ENCODE measurements around the gene CPAMD8.
"Not testable (repeated sequence)": the region's sequence is repeated elsewhere in the genome, so short reads cannot be mapped to it uniquely, and the experiment has no call there.

The CPAMD8 gene

DNA sequence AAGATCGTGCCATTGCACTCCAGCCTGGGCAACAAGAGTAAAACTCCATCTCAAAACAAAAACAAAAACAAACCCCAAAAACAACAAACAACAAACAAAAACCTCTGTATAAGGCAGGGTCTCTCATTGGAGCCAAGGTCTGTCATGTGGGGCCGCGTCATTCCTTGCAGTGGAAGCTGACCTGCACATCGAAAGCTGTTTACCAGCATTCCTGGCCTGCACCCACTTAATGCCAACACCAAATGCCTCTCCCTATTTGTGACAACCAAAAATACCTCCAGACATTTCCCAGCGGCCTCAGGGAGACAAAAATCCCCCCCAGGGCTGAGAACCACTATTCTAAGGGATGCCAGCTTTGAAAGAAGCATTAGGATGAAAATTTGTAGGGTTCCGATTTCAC, 1.2 kb downstream of the CPAMD8 start:
- H3K27ac Mint-ChIP-seq, result no peak overlapping the region
- no peak for DNase-seq
- H3K36me3 Mint-ChIP-seq (ENCODE audit: low read depth), result peaks cover 4% of the 10 kb centered on the region
- H3K4me3 Mint-ChIP-seq, result no peak overlapping the region
- ATAC-seq, result no peak
- H3K27me3 Mint-ChIP-seq, result peaks cover 26% of the 10 kb centered on the region
- peaks cover 5% of the 10 kb centered on the region for H3K4me1 Mint-ChIP-seq
- peaks cover 16% of the 10 kb centered on the region for H3K9me3 Mint-ChIP-seq

- not testable (repeated sequence) for H3K36me3 Mint-ChIP-seq (ENCODE audit: low read depth); H3K4me3 Mint-ChIP-seq; ATAC-seq; H3K27ac Mint-ChIP-seq; DNase-seq; H3K4me1 Mint-ChIP-seq
- Mint-ChIP-seq H3K27me3 (peaks cover 26% of the 10 kb centered on the region), H3K9me3 (peaks cover 16% of the 10 kb centered on the region)
Measured at GRCh38 chr19:17024941-17025340, 1.7 kb downstream of the CPAMD8 start.

GRCh38 chr19:17023805-17024204, 2.8 kb downstream of the CPAMD8 start:
- peaks cover 23% of the 10 kb centered on the region for H3K27me3 Mint-ChIP-seq
- no peak overlapping the region for H3K27ac Mint-ChIP-seq
- DNase-seq (no peak), ATAC-seq (no peak)
- H3K9me3 Mint-ChIP-seq, result peaks cover 16% of the 10 kb centered on the region
- H3K4me3 Mint-ChIP-seq, result no peak overlapping the region
- H3K36me3 Mint-ChIP-seq (ENCODE audit: low read depth), result peaks cover 4% of the 10 kb centered on the region
- H3K4me1 Mint-ChIP-seq, result peaks cover 5% of the 10 kb centered on the region

DNA sequence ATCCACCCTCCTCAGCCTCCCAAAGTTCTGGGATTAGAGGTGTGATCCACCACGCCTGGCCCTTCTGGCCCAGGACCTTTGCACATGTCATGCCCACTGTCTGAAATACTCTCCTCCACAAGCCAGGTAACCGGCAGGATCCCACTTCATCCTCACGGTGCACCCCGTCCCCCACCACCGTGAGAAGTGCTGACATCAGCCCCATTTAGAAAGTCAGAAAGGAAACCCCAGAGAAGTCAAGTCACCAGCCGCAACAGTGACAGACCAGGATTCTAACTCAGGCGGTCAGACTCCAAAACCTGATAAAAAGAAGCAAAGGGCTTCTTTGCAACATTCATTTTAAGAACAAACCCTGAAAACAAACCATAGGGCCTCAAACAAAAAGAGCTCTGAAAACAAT, 3.9 kb downstream of the CPAMD8 start:
- no peak overlapping the region for H3K27ac Mint-ChIP-seq

GRCh38 chr19:17021793-17022590, 4.6 kb downstream of the CPAMD8 start:
- Mint-ChIP-seq H3K9me3 (peaks cover 16% of the 10 kb centered on the region), H3K4me3 (no peak overlapping the region), H3K27me3 (peaks cover 7% of the 10 kb centered on the region), H3K36me3 (ENCODE audit: low read depth) (peaks cover 4% of the 10 kb centered on the region), H3K4me1 (peaks cover 5% of the 10 kb centered on the region), H3K27ac (no peak overlapping the region)
- ATAC-seq (no peak), DNase-seq (no peak)

More for the DNA sequence above, 3.9 kb downstream of the CPAMD8 start:
- Mint-ChIP-seq H3K36me3 (ENCODE audit: low read depth) (peaks cover 4% of the 10 kb centered on the region), H3K27me3 (peaks cover 13% of the 10 kb centered on the region), H3K9me3 (peaks cover 16% of the 10 kb centered on the region), H3K4me3 (no peak overlapping the region), H3K4me1 (peaks cover 5% of the 10 kb centered on the region)
- DNase-seq, result no peak
- no peak for ATAC-seq

DNA sequence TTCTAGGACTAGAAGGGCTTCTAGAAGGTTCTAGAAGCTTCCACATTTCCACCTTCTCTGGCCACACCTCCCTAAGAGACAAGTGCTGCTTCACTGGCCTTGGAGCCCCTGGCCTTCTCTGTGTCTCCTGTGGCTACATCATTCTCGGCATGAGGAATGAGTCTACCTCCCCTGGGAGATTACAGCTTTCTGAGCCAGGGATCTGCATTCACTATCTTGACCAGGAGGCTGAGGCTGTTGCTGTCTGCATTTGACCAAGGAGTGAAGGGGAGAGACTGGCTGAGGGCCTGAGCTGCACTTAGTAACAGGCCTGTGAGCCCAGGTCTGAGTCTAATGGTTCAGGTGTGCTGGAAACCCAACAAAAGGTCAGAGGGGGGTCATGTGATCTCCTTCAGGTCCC, 5.3 kb downstream of the CPAMD8 start:
- H3K27ac Mint-ChIP-seq, result no peak overlapping the region
- DNase-seq (no peak), ATAC-seq (no peak)
- H3K27me3 Mint-ChIP-seq, result peaks cover 7% of the 10 kb centered on the region
- peaks cover 16% of the 10 kb centered on the region for H3K9me3 Mint-ChIP-seq
- peaks cover 5% of the 10 kb centered on the region for H3K4me1 Mint-ChIP-seq
- no peak overlapping the region for H3K4me3 Mint-ChIP-seq
- H3K36me3 Mint-ChIP-seq (ENCODE audit: low read depth), result peaks cover 4% of the 10 kb centered on the region

DNA sequence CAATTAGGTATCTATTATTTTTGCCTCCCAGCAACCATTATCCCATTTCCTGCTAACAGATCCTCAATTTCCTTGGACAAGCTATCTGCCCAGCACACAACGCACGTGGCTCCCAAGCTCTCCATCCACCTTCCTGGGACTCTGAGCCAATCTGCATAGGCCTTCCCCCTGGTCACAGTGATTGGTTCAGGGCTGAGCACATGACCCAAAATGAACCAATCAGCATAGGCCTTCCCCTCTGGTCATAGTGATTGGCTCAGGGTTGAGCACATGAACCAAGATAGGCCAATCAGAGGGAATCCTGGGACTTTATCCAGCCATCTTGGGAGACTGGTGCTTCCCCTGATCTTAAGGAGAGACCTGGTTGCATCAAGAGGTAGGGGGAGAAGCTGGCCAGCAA, 5.8 kb downstream of the CPAMD8 start:
- Mint-ChIP-seq H3K27me3 (peaks cover 2% of the 10 kb centered on the region), H3K4me1 (peaks cover under 1% of the 10 kb centered on the region), H3K27ac (no peak overlapping the region), H3K4me3 (no peak overlapping the region), H3K36me3 (ENCODE audit: low read depth) (peaks cover 4% of the 10 kb centered on the region), H3K9me3 (peaks cover 16% of the 10 kb centered on the region)
- no peak for DNase-seq
- ATAC-seq, result no peak

DNA sequence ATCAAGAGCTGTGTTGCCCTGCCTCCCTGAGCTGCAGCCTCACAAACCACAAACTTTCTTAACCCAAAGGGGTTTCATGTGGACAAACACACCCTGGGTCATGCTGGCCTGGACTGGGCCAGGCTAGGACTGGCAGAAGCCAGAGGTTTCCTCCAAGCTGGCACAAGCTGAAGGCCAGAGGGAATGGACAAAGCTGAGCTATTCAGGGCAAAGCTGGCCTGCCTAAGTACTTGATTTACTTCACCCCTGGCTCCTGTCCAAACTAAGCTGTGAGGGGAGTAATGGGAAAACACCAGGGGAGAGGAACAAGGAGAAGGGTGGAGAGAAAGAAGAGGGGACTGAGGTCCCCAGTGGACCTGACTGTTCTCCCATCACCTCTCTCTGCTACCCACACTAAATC, 6.2 kb downstream of the CPAMD8 start:
- no peak overlapping the region for H3K27ac Mint-ChIP-seq
- peaks cover 16% of the 10 kb centered on the region for H3K9me3 Mint-ChIP-seq
- H3K4me1 Mint-ChIP-seq, result no peaks in the 10 kb centered on the region
- H3K36me3 Mint-ChIP-seq (ENCODE audit: low read depth), result peaks cover 4% of the 10 kb centered on the region
- H3K4me3 Mint-ChIP-seq, result no peak overlapping the region
- H3K27me3 Mint-ChIP-seq, result no peaks in the 10 kb centered on the region
- DNase-seq (no peak), ATAC-seq (no peak)

GRCh38 chr19:17014212-17014861, 12.3 kb downstream of the CPAMD8 start:
- ATAC-seq; H3K36me3 Mint-ChIP-seq (ENCODE audit: low read depth); H3K27me3 Mint-ChIP-seq; H3K4me1 Mint-ChIP-seq; DNase-seq; H3K27ac Mint-ChIP-seq; H3K9me3 Mint-ChIP-seq; H3K4me3 Mint-ChIP-seq: not testable (repeated sequence)

DNA sequence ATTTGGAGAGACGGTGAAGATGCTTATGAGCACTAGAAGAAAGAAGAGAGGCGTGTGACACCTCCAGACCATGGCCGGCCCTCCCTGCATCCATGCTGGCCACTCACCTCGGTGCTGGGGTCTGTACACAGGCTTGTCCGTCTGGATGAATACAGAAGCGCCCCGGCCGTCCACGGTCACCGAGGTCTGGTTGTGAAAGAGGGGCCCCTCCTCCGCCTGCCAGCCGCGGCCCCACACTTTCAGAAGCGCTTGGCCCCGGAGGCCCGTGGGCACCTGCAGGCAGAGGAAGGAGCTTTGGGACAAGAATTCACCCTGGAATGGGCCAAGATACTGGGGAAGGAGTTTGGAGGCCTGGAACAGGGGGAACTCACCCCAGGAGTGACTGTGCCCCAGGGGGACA, 15.1 kb downstream of the CPAMD8 start:
- Mint-ChIP-seq H3K27ac (no peak overlapping the region), H3K9me3 (peaks cover 6% of the 10 kb centered on the region), H3K27me3 (peaks cover 2% of the 10 kb centered on the region), H3K36me3 (ENCODE audit: low read depth) (no peaks in the 10 kb centered on the region), H3K4me3 (no peak overlapping the region), H3K4me1 (peaks cover 5% of the 10 kb centered on the region)
- no peak for DNase-seq
- no peak for ATAC-seq

- DNase-seq (no peak), ATAC-seq (no peak)
- Mint-ChIP-seq H3K36me3 (ENCODE audit: low read depth) (no peaks in the 10 kb centered on the region), H3K27me3 (peaks cover 2% of the 10 kb centered on the region), H3K27ac (no peak overlapping the region), H3K4me3 (no peak overlapping the region), H3K4me1 (peaks cover 10% of the 10 kb centered on the region), H3K9me3 (no peaks in the 10 kb centered on the region)
Measured at GRCh38 chr19:17006579-17006978, 20.0 kb downstream of the CPAMD8 start.

DNA sequence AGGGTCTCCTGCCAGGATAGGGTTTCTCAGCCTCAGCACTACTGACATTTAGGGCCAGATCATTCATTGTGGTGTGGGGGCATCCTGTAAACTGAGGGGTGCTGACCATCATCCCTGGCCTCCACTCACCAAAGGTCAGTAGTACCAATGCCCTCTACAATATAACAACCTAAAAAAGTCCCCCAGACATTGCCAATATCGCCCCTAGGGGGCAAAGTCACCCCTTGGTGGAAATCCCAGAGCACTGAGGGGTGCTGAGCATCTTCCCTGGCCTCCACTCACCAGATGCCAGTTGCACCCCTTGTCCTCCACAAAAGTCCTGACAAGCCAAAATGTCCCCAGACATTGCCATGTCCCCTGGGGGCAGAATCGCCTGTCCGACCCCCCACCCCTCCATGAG, 21.6 kb downstream of the CPAMD8 start:
- no peak for DNase-seq
- peaks cover under 1% of the 10 kb centered on the region for H3K27me3 Mint-ChIP-seq
- H3K27ac Mint-ChIP-seq, result no peak overlapping the region
- no peaks in the 10 kb centered on the region for H3K9me3 Mint-ChIP-seq
- peaks cover 17% of the 10 kb centered on the region for H3K4me1 Mint-ChIP-seq
- ATAC-seq, result no peak
- no peak overlapping the region for H3K4me3 Mint-ChIP-seq
- H3K36me3 Mint-ChIP-seq (ENCODE audit: low read depth), result no peaks in the 10 kb centered on the region

DNA sequence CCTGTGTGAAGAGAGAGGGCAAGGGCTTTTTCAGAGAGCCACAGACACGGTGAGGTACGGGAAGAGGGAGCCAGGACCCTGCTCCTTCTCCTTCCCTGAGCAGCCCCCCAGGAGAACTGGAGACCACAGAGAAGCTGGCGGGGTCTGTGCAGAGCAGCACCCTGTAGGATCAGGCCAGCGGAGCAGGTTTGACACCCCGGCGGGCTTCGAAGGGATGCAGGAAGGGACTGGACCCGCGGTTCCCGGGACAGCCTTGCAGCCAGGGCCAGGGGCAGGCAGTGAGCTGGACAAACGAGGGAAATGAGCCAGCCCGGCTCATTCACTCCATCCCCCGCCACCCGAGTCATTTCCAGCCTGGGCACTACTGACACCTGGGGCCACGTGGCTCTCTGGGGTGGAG, 22.2 kb downstream of the CPAMD8 start:
- Mint-ChIP-seq H3K4me1 (peaks cover 17% of the 10 kb centered on the region), H3K27ac (no peak overlapping the region), H3K4me3 (no peak overlapping the region), H3K27me3 (no peaks in the 10 kb centered on the region), H3K9me3 (no peaks in the 10 kb centered on the region), H3K36me3 (ENCODE audit: low read depth) (no peaks in the 10 kb centered on the region)
- no peak for ATAC-seq
- DNase-seq, result no peak

DNA sequence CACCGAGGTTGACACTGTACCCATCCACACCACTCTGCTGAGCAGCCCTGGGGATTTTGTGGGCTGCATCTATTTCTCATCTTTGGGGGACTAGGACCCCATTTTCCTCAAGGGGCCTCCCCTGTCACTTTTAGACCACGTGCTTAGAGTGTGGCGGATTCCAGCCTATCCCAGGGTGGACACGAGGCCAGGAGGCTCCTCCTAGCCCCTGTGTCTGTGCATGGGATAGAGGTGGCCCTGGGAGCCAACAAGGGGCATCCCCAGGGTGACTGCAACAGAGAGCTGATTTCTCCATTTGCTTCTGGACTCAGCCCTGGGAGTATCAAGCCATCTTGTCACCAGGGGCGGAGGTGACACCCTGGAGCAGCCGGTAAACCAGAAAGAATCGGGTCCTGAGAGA, 24.2 kb downstream of the CPAMD8 start:
- ATAC-seq, result no peak
- H3K36me3 Mint-ChIP-seq (ENCODE audit: low read depth), result no peaks in the 10 kb centered on the region

GRCh38 chr19:17001603-17002183, 24.9 kb downstream of the CPAMD8 start:
- no peaks in the 10 kb centered on the region for H3K36me3 Mint-ChIP-seq (ENCODE audit: low read depth)
- H3K9me3 Mint-ChIP-seq, result peaks cover 7% of the 10 kb centered on the region
- ATAC-seq (peak; percentile 87), DNase-seq (peak; percentile 73)
- H3K27ac Mint-ChIP-seq, result peak overlapping the region; percentile 4
- no peaks in the 10 kb centered on the region for H3K27me3 Mint-ChIP-seq
- peaks cover 17% of the 10 kb centered on the region for H3K4me1 Mint-ChIP-seq
- H3K4me3 Mint-ChIP-seq, result peak overlapping the region; percentile 37

More for the DNA sequence above, 24.2 kb downstream of the CPAMD8 start:
- peaks cover 7% of the 10 kb centered on the region for H3K9me3 Mint-ChIP-seq
- no peak for DNase-seq
- H3K27ac Mint-ChIP-seq, result no peak overlapping the region
- H3K4me1 Mint-ChIP-seq, result peaks cover 17% of the 10 kb centered on the region
- H3K27me3 Mint-ChIP-seq, result no peaks in the 10 kb centered on the region
- no peak overlapping the region for H3K4me3 Mint-ChIP-seq

Measured in activated naive CD8-positive, alpha-beta T cell treated with anti-CD3 and anti-CD28 coated beads, Interleukin-2, amount 50 U/mL, for 24 hours (primary cell).